Inferior parietal cortex (tissue), 1 donor: ENCODE results near the gene STARD10.
"Not testable (repeated sequence)": the region's sequence is repeated elsewhere in the genome, so short reads cannot be mapped to it uniquely, and the experiment has no call there.

Source experiments
- DNase-seq: peaks from one replicate; pipeline ENCODE4 v3.0.0-alpha.2; 2016; ENCODE audit errors: extremely low spot score

Gene STARD10

GRCh38 chr11:72793425-72794367 is at the start of gene STARD10:
STARD10 (minus strand) TSS chr11:72794047; CDS start chr11:72781181, 12,866 bp downstream.
- peak; percentile 98 for DNase-seq

DNA sequence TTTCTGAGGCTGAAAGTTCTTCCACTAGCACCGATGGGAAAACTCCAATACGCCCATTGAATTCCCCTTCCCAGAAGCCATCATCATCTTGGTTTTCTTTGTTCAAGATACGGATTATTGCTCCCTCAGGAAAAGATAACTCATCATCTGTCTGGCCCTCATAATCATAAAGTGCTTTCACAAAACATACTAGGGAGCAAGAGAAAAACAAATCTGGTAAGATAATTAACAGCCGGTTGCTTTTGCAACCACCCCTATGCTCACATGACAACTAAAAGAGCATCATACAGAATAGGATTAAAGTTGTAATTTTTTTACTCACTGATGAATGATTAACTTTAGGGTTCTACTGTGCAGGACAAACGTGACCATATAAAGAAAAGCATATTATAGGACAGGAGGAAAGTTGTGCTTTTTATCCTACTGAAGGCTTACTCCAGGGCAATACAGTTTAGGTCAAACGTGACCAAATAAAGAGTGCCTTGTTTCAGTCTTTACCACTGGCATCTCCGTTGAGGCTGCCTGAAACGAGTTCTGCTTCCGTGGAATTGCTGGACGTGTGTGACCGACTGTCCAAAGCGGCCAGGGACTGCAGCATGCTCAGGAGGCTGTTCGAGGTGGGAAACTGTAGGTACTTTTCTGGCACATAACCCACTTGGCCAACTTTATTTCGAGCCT is 48.9 kb upstream of the STARD10 start:
- DNase-seq: no peak

DNA sequence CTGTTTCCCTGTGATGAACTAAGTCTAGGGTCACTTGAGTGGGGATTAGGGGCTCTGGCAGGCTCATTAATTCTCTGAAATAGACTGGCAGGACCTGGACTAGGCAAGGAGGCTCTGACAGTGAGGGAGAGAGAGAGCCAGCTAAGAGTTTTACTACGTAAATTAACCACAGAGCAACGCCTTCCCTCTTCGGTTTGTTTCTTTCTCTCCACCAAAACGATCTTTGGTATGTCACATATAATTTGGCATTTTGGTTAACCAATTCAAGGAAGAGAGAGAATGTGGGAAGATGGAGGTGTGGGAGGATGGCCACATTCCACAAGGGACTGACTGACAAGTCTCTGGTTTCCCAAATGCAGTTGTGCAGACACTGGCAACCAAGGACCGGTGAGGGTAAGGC is 48.3 kb upstream of the STARD10 start:
- DNase-seq: no peak

DNA sequence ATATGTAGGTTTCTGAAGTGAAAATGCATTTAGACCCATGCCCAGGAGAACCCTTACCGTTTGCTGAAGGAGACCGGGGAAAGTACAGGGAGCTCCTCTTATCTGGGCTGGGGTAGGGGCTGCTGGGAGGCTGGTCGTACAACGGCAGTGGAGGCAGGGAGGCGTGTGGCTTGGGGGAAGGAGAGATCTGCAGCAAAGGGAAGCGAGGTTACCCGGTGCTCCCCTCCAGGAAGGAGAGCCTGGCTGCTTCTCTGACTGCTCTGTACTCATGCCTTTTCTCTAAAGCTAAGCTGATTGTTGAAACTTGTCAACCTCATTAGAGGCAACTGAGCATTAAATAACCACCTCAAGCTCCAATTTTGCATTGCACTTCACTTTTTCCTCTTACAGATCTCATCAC is 47.5 kb upstream of the STARD10 start:
- no peak for DNase-seq

DNA sequence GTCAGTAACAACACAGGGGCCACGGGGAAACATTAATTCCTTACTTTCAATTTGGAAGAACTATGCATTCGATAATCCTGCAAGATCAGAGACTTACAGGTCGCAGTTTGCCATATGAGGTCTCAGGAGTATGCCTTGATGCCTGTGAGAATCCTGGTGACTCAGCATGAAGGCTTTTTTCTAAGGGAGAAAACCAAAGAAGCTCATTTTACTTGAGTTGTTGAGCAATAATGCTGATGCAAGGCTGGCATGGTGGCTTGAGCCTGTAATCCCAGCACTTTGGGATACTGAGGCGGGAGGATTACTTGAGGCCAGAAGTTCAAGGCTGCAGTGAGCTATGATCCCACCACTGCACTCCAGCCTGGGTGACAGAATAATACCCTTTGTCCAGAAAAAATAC is 46.9 kb upstream of the STARD10 start:
- DNase-seq: no peak

DNA sequence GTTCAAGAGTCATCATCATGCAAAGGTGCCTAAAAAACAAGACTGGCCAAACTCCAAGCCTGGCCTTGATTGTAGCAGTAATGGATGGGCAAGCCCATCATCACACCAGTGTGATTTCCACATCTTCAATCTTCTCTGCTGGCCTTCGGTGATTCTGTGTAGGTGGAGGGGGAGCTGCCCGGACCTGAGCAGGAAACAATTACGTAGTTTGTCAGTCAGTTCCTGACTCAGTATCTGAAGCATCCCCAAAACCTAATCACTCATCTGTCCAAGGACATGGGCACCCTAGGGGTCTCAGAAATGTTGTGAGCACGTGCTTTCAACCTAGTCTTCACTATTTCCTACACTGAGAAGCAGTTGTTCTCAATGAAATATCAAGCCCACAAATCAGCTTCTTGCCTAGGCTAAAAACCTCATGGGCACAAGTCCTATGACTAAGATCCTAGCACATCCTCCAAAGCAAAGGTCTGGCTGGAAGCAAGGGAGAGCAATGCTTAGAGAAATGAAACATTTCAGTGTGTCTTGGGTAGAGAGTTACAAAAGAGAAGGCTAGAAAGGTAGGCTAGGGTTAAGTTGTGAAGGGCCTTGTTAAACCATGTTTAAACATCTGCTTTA is 45.0 kb upstream of the STARD10 start:
- no peak for DNase-seq

- no peak for DNase-seq
These were observed 42.3 kb upstream of the STARD10 start for GRCh38 chr11:72836111-72836510.

DNA sequence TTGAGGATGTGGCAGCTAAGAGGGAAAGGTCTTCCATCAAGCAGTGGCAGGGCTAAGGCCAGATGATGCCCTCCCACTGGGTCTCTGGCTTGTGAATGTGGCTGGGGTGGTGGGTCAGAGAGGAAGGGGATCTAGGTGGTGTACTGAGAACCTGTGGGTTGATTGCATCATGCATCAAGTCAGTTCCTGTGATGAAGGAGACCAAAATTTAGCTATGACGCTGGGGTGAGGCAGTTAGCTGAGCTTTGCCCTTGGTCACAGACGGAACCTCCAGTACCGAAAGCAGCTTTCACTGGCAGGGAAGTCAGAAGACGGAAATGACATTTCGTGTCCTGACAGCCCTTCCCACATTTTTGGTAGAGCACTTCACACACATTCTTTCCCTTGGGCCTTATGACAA is 41.1 kb upstream of the STARD10 start:
- DNase-seq: no peak

DNA sequence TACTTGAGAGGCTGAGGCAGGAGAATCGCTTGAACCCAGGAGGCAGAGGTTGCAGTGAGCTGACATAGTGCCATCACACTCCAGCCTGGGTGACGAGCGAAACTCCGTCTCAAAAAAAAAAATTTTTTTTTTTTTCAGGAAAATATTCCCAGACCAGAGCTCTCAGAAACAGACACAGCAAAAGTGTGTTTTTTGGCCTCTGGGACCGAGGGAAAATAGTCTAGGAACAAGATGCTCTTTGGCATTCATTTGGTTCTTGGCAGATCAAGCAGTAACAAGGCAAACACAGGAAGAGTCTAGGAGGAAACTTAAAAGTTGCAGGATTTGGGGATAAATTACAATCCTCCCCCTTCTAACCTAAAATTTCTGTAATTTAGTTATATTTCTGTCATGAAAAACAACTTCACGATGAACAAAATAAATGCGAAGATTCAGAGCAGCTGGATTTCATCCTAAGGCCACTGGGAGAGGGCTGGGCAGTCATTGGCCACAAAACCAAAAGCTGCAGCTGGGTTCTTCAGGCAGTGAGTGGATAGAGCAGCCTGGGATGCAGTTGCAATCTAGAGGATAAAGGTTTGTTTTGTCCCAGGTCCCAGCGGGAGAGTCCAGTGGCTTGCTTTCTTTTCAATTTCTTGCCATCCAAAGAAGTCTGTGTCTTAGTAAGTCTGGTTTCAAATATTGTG is 40.1 kb upstream of the STARD10 start:
- no peak for DNase-seq

- DNase-seq: no peak
These were observed 39.4 kb upstream of the STARD10 start for GRCh38 chr11:72833083-72833733.

DNA sequence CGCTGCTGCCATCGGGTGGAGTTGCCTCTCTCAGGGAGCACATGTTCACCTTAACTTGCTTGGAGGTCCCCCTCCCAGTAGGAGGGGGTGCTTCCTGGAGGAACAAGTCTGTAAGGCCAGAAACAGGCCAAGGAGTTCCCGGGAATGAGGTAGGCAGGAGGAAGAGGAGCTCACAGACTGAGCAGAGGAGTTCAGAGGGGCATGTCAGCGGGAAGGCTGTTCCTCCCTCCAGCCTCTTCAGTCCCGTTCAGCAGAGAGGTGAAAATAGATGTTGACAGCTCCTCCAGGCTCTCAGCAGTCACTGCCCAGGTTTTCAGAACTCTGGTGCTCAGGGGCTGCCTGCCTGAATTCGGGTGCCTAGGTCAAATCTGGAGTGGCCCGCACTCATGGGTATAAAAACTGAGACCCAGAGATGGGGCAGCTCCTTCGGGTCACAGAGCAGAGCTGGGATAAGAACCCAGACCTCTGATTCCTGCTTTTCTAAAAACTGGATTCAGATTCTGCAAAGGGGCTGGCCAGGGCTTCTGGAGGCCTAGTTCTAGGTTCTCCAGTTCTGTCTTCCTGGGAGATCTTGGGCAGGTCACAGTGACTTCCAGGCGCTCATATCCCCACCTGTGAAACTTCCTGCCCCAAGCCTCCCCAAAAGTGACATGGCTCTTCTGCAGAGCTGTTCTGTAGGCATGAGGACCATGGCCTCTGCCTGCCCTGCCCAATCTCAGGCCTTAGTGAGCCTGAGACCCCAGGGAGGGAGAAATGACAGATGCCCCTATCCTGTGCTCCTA is 38.6 kb upstream of the STARD10 start:
- DNase-seq: no peak

GRCh38 chr11:72831521-72832300 is 37.9 kb upstream of the STARD10 start:
- peak; percentile 89 for DNase-seq

DNA sequence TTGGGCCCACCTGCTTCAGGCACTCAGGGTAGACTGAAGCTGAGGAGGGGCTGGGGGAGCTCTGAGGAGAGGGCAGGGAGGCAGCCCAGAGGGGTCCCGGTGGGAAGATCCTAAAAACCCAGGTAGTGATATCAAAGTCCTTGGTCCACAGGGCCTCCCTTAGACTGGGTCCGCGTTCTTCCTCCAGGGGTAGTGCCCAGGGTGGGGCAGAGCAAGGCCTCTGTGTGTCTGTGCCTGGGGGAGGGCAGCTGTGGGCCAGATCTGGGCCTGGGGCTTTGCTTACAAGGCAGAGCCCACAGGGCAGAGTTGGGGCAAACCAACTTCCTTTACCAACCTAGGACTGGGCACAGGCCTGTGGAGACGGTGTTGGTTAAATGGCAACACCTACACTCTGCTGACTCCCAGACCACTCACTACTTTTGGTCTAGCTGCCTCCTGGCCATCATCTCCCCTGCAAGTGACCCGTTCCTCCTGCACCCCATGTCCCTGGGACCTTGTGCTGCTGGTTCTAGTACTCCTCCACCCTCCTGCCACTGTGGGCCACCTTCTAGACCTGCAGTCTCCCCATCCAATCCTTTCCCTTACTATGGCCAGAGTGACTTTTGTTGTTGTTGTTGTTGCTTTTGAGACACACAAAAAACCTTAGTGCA is 36.2 kb upstream of the STARD10 start:
- DNase-seq: no peak

DNA sequence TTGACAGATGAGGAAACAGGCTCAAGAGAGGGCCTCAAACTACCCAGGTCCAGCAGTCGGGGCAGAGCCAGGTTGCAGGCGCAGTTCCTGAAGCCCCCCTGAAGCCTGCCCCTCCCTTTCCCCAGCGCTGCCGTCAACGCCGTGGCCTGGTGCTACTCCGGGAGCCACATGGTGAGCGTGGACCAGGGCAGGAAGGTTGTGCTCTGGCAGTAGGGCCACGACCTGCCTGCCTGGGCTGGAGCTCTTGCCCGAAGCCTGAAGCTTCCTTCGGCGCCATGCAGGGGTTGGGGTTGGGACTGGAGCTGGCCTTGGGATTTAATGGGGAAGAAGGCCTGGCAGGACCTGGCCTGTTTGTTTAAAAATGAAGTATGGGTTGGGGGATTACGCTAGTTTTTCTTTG is 35.3 kb upstream of the STARD10 start:
- DNase-seq: no peak

DNA sequence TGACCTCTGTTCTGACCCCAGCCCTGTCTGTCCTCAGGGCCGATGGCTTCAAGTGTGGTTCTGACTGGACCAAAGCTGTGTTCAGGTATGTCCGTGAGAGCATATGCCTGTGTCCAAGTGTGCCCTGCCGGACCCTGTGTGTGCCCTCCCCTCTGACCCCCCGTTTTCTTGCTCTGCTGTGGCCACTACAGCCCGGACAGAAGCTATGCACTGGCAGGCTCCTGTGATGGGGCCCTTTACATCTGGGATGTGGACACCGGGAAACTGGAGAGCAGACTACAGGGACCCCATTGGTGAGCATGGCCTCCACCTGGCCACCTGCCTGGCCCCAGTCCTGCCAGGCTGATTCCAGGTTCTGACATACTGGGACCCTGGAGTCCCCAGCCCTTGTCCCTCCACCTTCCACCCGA is 34.9 kb upstream of the STARD10 start:
- DNase-seq: no peak

GRCh38 chr11:72828081-72828567 is 34.3 kb upstream of the STARD10 start:
- no peak for DNase-seq

GRCh38 chr11:72827656-72828055 is 33.8 kb upstream of the STARD10 start:
- DNase-seq: not testable (repeated sequence)

- DNase-seq: no peak
These were observed 33.2 kb upstream of the STARD10 start for GRCh38 chr11:72826942-72827480.
